Thoracic aorta (tissue), 2 donors: ENCODE results near the gene NDUFC2. TPM values are rescaled to one million over a fixed set of nuclear protein-coding genes. Genes with fewer than 3 reads are reported as not detected.
"Not testable (repeated sequence)": the region's sequence is repeated elsewhere in the genome, so short reads cannot be mapped to it uniquely, and the experiment has no call there.

ENCODE experiments used
- ATAC-seq: fragments of 150-250 bp; one replicate; pipeline ENCODE4 v1.8.0; 2017; ENCODE audit warnings: low read depth; ENCODE audit not compliant: insufficient number of reproducible peaks, low FRiP score
- DNase-seq: peaks from one replicate; pipeline ENCODE4 v3.0.0-alpha.2; 2020; ENCODE audit warnings: low spot score
- H3K27ac ChIP-seq, 2 donors: fragments of 200-600 bp; sonication (generic); 1 replicate in 1 of 2; 2 replicates in 1 of 2; pipeline ENCODE4 v1.5.1; 2016; ENCODE audit warnings: mild to moderate bottlenecking in 2 of 2, moderate library complexity in 2 of 2
- H3K27me3 ChIP-seq: fragments of 200-600 bp; sonication (generic); replicated peaks from 2 replicates; pipeline ENCODE4 v1.6.0; 2016; ENCODE audit warnings: mild to moderate bottlenecking; ENCODE audit not compliant: insufficient read depth
- H3K36me3 ChIP-seq: fragments of 200-600 bp; sonication (generic); one replicate; pipeline ENCODE4 v1.5.1; 2016
- H3K4me1 ChIP-seq, 2 donors: fragments of 200-600 bp; sonication (generic); 1 replicate in 1 of 2; 2 replicates in 1 of 2; pipeline versions ENCODE4 v1.5.1 to v1.6.0; 2016; ENCODE audit warnings: low read depth in 2 of 2, mild to moderate bottlenecking in 1 of 2; ENCODE audit not compliant: control insufficient read depth in 1 of 2
- H3K4me3 ChIP-seq: fragments of 200-600 bp; sonication (generic); 2 replicates; pipeline ENCODE4 v1.5.1; 2016; ENCODE audit warnings: mild to moderate bottlenecking
- H3K9me3 ChIP-seq: fragments of 200-600 bp; sonication (generic); 2 replicates; pipeline ENCODE4 v1.5.1; 2016
- total RNA-seq, 2 donors: library from RNA; depleted of rRNA; stranded (reverse); fragments of >200 nt; gene quantifications; one replicate each; pipeline versions ENCODE4 v1.1.0 to v1.2.3, GENCODE V29; 2016
- TF ChIP-seq, protein P1 (sequence below): fragments of 200-600 bp; sonication (generic); IDR thresholded peaks from one replicate; pipeline ENCODE4 v1.5.1; 2019; ENCODE audit warnings: antibody characterized with exemption

NDUFC2 gene
- total RNA-seq, 2 donors from 2014 or later, result 42.4 to 62.0 TPM

DNA sequence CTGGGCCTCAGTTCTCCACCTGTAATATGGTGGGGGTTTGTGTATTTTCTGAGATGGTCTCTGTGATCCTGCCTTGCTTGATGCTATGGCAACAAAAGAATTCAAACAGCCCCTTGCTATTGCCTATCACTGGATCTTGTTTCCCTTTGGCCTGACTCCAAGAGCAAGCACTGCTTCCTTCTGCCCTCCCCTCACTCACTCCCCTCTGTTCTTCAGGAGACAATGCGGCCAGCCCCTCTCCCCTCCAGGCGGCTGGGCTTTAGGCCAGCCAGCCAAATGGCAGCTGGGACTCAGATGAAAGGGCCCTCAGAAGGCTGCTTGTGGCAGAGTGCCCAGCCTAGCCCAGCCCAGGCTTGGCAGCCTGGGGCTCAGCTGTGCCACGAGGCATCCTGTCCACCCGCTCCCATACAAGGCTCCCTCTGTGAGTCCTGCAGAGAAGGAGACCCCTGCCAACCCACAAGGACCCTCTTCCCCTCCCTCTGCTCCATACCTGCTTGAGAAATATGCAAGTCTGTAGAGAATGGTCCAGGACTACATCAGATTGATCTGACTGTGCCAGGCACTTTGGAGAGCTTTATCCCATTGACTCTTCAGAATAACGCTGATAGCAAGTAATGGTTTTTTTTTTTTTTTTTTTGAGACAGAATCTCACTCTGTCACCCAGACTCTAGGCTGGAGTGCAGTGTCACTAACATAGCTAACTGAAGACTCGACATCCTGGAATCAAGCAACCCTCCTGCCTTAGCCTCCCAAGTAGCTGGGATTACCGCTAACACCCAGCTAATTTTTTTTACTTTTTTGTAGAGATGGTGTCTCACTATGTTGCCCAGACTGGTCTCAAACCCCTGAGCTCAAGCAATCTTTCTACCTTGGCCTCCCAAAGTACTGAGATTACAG lies 49.0 kb downstream of the NDUFC2 start:
- ATAC-seq (peak; percentile 34), DNase-seq (no peak)
- TF ChIP-seq, protein P1, sequence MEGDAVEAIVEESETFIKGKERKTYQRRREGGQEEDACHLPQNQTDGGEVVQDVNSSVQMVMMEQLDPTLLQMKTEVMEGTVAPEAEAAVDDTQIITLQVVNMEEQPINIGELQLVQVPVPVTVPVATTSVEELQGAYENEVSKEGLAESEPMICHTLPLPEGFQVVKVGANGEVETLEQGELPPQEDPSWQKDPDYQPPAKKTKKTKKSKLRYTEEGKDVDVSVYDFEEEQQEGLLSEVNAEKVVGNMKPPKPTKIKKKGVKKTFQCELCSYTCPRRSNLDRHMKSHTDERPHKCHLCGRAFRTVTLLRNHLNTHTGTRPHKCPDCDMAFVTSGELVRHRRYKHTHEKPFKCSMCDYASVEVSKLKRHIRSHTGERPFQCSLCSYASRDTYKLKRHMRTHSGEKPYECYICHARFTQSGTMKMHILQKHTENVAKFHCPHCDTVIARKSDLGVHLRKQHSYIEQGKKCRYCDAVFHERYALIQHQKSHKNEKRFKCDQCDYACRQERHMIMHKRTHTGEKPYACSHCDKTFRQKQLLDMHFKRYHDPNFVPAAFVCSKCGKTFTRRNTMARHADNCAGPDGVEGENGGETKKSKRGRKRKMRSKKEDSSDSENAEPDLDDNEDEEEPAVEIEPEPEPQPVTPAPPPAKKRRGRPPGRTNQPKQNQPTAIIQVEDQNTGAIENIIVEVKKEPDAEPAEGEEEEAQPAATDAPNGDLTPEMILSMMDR, result no peak
- no peak overlapping the region for H3K4me3 ChIP-seq
- no peaks in the 10 kb centered on the region for H3K9me3 ChIP-seq
- no peak overlapping the region for H3K27ac ChIP-seq
- H3K27me3 ChIP-seq, result no peaks in the 10 kb centered on the region
- no peaks in the 10 kb centered on the region for H3K36me3 ChIP-seq
- H3K4me1 ChIP-seq, result peaks cover 2 to 10% of the 10 kb centered on the region in 2 donors

DNA sequence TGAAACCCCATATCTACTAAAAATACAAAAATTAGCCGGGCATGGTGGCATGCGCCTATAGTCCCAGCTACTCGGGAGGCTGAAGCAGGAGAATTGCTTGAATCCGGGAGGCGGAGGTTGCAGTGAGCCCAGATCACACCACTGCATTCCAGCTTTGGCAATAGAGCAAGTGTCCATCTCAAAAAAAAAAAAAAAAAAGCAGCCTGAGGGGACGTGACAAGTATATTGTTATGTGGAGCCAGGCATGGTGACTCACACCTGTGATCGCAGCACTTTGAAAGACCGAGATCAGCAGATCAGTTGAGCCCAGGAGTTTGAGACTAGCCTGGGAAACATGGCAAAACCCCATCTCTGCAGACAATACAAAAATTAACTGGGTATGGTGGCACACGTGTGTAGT lies 51.2 kb downstream of the NDUFC2 start:
- H3K4me3 ChIP-seq, H3K36me3 ChIP-seq, DNase-seq, H3K9me3 ChIP-seq, ATAC-seq, H3K27me3 ChIP-seq, H3K27ac ChIP-seq: not testable (repeated sequence)
- H3K4me1 ChIP-seq, result peaks cover 2 to 12% of the 10 kb centered on the region in 2 donors

DNA sequence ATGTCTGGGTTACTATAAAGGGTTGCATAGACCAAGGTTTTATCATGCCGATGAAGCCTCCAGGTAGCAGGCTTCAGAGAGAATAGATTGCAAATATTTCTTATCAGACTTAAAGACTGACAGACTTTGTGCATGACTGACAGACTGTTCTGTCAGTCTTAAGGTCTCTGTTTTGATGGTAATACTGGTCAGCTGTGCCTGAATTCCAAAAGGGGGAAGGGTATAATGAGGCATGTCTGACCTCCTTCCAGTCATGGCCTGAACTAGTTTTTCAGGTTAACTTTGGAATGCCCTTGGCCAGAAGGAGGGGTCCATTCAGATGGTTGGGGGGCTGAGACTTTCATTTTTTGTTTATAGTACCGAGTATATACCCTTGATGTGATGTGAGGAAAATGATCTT lies 51.9 kb downstream of the NDUFC2 start:
- TF ChIP-seq, protein P1, result no peak
- H3K27me3 ChIP-seq, result no peaks in the 10 kb centered on the region
- ATAC-seq, result no peak

DNA sequence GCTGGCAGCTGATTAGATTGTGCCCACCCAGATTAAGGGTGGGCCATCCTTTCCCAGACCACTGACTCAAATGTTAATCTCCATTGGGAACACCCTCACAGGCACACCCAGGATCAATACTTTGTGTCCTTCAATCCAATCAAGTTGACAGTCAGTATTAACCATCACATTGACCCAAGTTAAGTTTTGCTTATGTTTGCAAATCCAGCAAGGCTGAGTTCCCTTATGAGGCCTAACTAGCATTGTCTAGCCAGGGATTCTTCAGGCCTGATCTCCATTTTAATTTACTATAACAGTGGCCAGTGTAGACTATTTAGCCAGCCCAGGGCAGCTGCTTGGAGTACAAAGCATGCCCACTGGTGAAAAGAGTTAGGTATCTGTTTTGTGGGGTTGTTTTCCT lies 54.3 kb downstream of the NDUFC2 start:
- no peaks in the 10 kb centered on the region for H3K9me3 ChIP-seq
- no peaks in the 10 kb centered on the region for H3K36me3 ChIP-seq
- ATAC-seq (no peak), DNase-seq (no peak)
- TF ChIP-seq, protein P1, result no peak
- H3K4me3 ChIP-seq, result no peak overlapping the region
- no peaks in the 10 kb centered on the region for H3K27me3 ChIP-seq
- peaks cover 2 to 8% of the 10 kb centered on the region in 2 donors for H3K4me1 ChIP-seq
- no peak overlapping the region for H3K27ac ChIP-seq

More for the DNA sequence above, 51.9 kb downstream of the NDUFC2 start:
- Histone ChIP-seq H3K27ac (no peak overlapping the region), H3K4me3 (no peak overlapping the region), H3K9me3 (no peaks in the 10 kb centered on the region), H3K4me1 (peaks cover 2 to 15% of the 10 kb centered on the region in 2 donors), H3K36me3 (no peaks in the 10 kb centered on the region)
- DNase-seq, result no peak

DNA sequence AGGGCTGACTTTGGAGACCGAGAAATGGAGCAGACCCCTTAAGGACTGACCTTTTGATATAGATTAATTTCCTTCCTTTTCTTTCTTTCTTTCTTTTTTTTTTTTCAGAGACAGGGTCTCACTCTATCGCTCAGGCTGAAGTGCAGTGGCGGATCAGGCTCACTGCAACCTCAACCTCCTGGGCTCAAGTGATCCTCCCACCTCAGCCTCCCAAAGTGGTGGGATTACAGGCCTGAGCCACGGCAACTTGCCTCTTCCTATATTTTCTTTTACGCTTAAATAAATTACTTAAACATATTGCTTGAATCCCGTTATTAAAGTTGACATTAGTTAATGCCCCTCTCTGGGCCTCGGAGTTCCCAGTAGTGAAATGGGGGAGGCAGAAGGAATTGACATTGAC lies 56.2 kb downstream of the NDUFC2 start:
- Histone ChIP-seq H3K27ac (no peak overlapping the region), H3K4me3 (peak overlapping the region; percentile 72), H3K9me3 (no peaks in the 10 kb centered on the region), H3K27me3 (no peaks in the 10 kb centered on the region), H3K4me1 (peaks cover 2 to 5% of the 10 kb centered on the region in 2 donors), H3K36me3 (no peaks in the 10 kb centered on the region)
- no peak for DNase-seq
- ATAC-seq, result no peak
- TF ChIP-seq, protein P1, result no peak
